HG03139 (cell line): ENCODE measurements around the gene FIBP.
A peak's percentile ranks its signal among the peaks of the same experiment; 100 is the strongest.
"Not testable (repeated sequence)": the region's sequence is repeated elsewhere in the genome, so short reads cannot be mapped to it uniquely, and the experiment has no call there.

Source experiments
- ATAC-seq: cut with Tn5 transposase; IDR thresholded peaks from one replicate; pipeline ENCODE4 v1.9.1; 2021; ENCODE audit not compliant: unreplicated experiment

Gene FIBP

GRCh38 chr11:65915101-65915820, 27.0 kb upstream of the FIBP start:
- no peak for ATAC-seq

- no peak for ATAC-seq
Measured at GRCh38 chr11:65912845-65913244, 24.6 kb upstream of the FIBP start.

- no peak for ATAC-seq
Measured at GRCh38 chr11:65911682-65912568, 23.7 kb upstream of the FIBP start.

- ATAC-seq: no peak
Measured at GRCh38 chr11:65907878-65908277, 19.6 kb upstream of the FIBP start.

GRCh38 chr11:65906602-65907001, 18.3 kb upstream of the FIBP start:
- ATAC-seq: no peak

- no peak for ATAC-seq
Measured at GRCh38 chr11:65903715-65904114, 15.4 kb upstream of the FIBP start.

- ATAC-seq: no peak
Measured at GRCh38 chr11:65903068-65903481, 14.8 kb upstream of the FIBP start.

- no peak for ATAC-seq
Measured at GRCh38 chr11:65900899-65901180, 12.6 kb upstream of the FIBP start.

- peak; percentile 73 for ATAC-seq
Measured at GRCh38 chr11:65900125-65900898, 12.0 kb upstream of the FIBP start, which contains the start of gene FOSL1. Gene FOSL1 (minus strand): TSS chr11:65900388. CDS start chr11:65900339, 49 bp downstream.

GRCh38 chr11:65899356-65900124, 11.3 kb upstream of the FIBP start:
- no peak for ATAC-seq

- no peak for ATAC-seq
Measured at GRCh38 chr11:65898656-65899355, 10.5 kb upstream of the FIBP start.

- no peak for ATAC-seq
Measured at GRCh38 chr11:65897020-65897471, 8.8 kb upstream of the FIBP start.

- no peak for ATAC-seq
Measured at GRCh38 chr11:65896034-65896999, 8.0 kb upstream of the FIBP start.

- ATAC-seq: no peak
Measured at GRCh38 chr11:65895482-65895981, 7.3 kb upstream of the FIBP start.

GRCh38 chr11:65894034-65894591, 5.8 kb upstream of the FIBP start:
- ATAC-seq: no peak

- no peak for ATAC-seq
Measured at GRCh38 chr11:65892661-65893317, 4.5 kb upstream of the FIBP start.

GRCh38 chr11:65892137-65892540, 3.9 kb upstream of the FIBP start:
- ATAC-seq: not testable (repeated sequence)
